HG03378 (cell line): ENCODE measurements around the gene ASCL5.
"Not testable (repeated sequence)": the region's sequence is repeated elsewhere in the genome, so short reads cannot be mapped to it uniquely, and the experiment has no call there.

ENCODE experiments used
- ATAC-seq: cut with Tn5 transposase; IDR thresholded peaks from one replicate; pipeline ENCODE4 v1.9.1; 2021; ENCODE audit warnings: mild to moderate bottlenecking, moderate library complexity; ENCODE audit not compliant: unreplicated experiment

The ASCL5 gene

GRCh38 chr1:201126832-201127754 is at the start of gene ASCL5:
TSS of gene ASCL5 (minus strand) at chr1:201127184. CDS start at chr1:201115372, 11,812 bp downstream.
- no peak for ATAC-seq

- no peak for ATAC-seq
Observed at GRCh38 chr1:201175820-201176500, 49.0 kb upstream of the ASCL5 start.

- no peak for ATAC-seq
Observed at GRCh38 chr1:201173736-201174135, 46.8 kb upstream of the ASCL5 start.

GRCh38 chr1:201172999-201173610 is 46.1 kb upstream of the ASCL5 start:
- ATAC-seq = no peak

GRCh38 chr1:201172326-201172725 is 45.3 kb upstream of the ASCL5 start:
- ATAC-seq = no peak

GRCh38 chr1:201171063-201172036 is 44.4 kb upstream of the ASCL5 start:
- ATAC-seq = peak; percentile 25

- ATAC-seq = peak; percentile 87
Observed at GRCh38 chr1:201170533-201171062, 43.6 kb upstream of the ASCL5 start.

GRCh38 chr1:201169971-201170532 is 43.1 kb upstream of the ASCL5 start:
- no peak for ATAC-seq

GRCh38 chr1:201169203-201169602 is 42.2 kb upstream of the ASCL5 start:
- no peak for ATAC-seq

GRCh38 chr1:201167041-201167991 is 40.3 kb upstream of the ASCL5 start:
- ATAC-seq = no peak

- ATAC-seq = no peak
Observed at GRCh38 chr1:201164645-201165044, 37.7 kb upstream of the ASCL5 start.

- no peak for ATAC-seq
Observed at GRCh38 chr1:201163707-201164106, 36.7 kb upstream of the ASCL5 start.

GRCh38 chr1:201163036-201163435 is 36.1 kb upstream of the ASCL5 start:
- not testable (repeated sequence) for ATAC-seq

GRCh38 chr1:201157949-201158348 is 31.0 kb upstream of the ASCL5 start:
- ATAC-seq = no peak

- ATAC-seq = no peak
Observed at GRCh38 chr1:201156819-201157218, 29.8 kb upstream of the ASCL5 start.

GRCh38 chr1:201156346-201156745 is 29.4 kb upstream of the ASCL5 start:
- no peak for ATAC-seq

GRCh38 chr1:201155354-201155753 is 28.4 kb upstream of the ASCL5 start:
- ATAC-seq = no peak

GRCh38 chr1:201154389-201155165 is 27.6 kb upstream of the ASCL5 start, which contains the start of gene TMEM9:
TSS of gene TMEM9 (minus strand) at chr1:201154474. CDS start at chr1:201153923, 551 bp downstream.
- peak; percentile 88 for ATAC-seq
